ENCODE results near the gene CRYL1.
"Not testable (repeated sequence)": the region's sequence is repeated elsewhere in the genome, so short reads cannot be mapped to it uniquely, and the experiment has no call there.

Gene CRYL1

GRCh38 chr13:20441879-20442278 is 83.8 kb downstream of the CRYL1 start:
- no peak overlapping the region for H3K27ac ChIP-seq
- TF ChIP-seq CTCF (conservative IDR thresholded peaks at IDR 0.05) = no peak
- no peak for TF ChIP-seq ZFX (IDR thresholded peaks at IDR 0.05)

- H3K27ac ChIP-seq = no peak overlapping the region
- TF ChIP-seq ZFX (IDR thresholded peaks at IDR 0.05) (no peak), CTCF (conservative IDR thresholded peaks at IDR 0.05) (no peak)
Measured at GRCh38 chr13:20441056-20441455, 84.6 kb downstream of the CRYL1 start.

- TF ChIP-seq CTCF (conservative IDR thresholded peaks at IDR 0.05) = no peak
- no peak for TF ChIP-seq ZFX (IDR thresholded peaks at IDR 0.05)
- H3K27ac ChIP-seq = no peak overlapping the region
Measured at GRCh38 chr13:20439261-20439660, 86.4 kb downstream of the CRYL1 start.

- TF ChIP-seq CTCF (conservative IDR thresholded peaks at IDR 0.05) (no peak), ZFX (IDR thresholded peaks at IDR 0.05) (no peak)
- no peak overlapping the region for H3K27ac ChIP-seq
Measured at GRCh38 chr13:20438801-20439200, 86.9 kb downstream of the CRYL1 start.

- TF ChIP-seq CTCF (conservative IDR thresholded peaks at IDR 0.05) = no peak
- no peak for TF ChIP-seq ZFX (IDR thresholded peaks at IDR 0.05)
Measured at GRCh38 chr13:20436505-20436904, 89.2 kb downstream of the CRYL1 start.

GRCh38 chr13:20435616-20436368 is 89.9 kb downstream of the CRYL1 start:
- no peak overlapping the region for H3K27ac ChIP-seq
- TF ChIP-seq ZFX (IDR thresholded peaks at IDR 0.05) = no peak
- TF ChIP-seq CTCF (conservative IDR thresholded peaks at IDR 0.05) = no peak

More at GRCh38 chr13:20436505-20436904, 89.2 kb downstream of the CRYL1 start:
- H3K27ac ChIP-seq = no peak overlapping the region

GRCh38 chr13:20434210-20434609 is 91.4 kb downstream of the CRYL1 start:
- not testable (repeated sequence) for H3K27ac ChIP-seq

All from C4-2B (cell line).